HepG2 (cell line): ENCODE data around the gene FCHO1. TPM values are rescaled to one million over a fixed set of nuclear protein-coding genes. Genes with fewer than 3 reads are reported as not detected.

Experiments used
- ATAC-seq: fragments of 200-7000 bp; cut with Tn5 transposase; 3 replicates; pipeline ENCODE4 v1.9.1; 2020; ENCODE audit warnings: mild to moderate bottlenecking, moderate library complexity
- BruUV-seq: library from RNA; stranded (reverse); fragments of 400-500 nt; replicated peaks from 2 replicates; lab custom pipeline; 2021; lab: Mats Ljungman, UMichigan
- CTCF ChIA-PET: fragments of 300-600 bp; formaldehyde crosslinking; extraction: SDS; loops from one replicate; lab custom pipeline; 2021; ENCODE audit warnings: low total read pairs, inconsistent platforms, low intra/inter-chr PET ratio; lab: Yijun Ruan, JAX
- POLR2A ChIA-PET: fragments of 350-600 bp; sonication (Branson Sonifier 250); formaldehyde crosslinking; loops from one replicate; lab custom pipeline; 2020; ENCODE audit warnings: antibody characterized with exemption, inconsistent platforms; lab: Yijun Ruan, JAX
- DNase-seq: peaks from one replicate; pipeline ENCODE4 v3.0.0-alpha.2; 2015; ENCODE audit warnings: low spot score
- FAIRE-seq: peaks from 3 replicates; lab custom pipeline; 2011; peaks lifted over from hg19 to GRCh38; lab: Jason Lieb, UNC
- H2AFZ ChIP-seq: one replicate; pipeline ENCODE4 v1.6.1; 2011; ENCODE audit warnings: low read length, inconsistent platforms
- H3K27ac ChIP-seq: fragments of 300-600 bp; 3 replicates; pipeline ENCODE4 v1.8.0; 2011; ENCODE audit warnings: mixed run types, mild to moderate bottlenecking, mixed read lengths, low read length, inconsistent platforms; ENCODE audit not compliant: insufficient read depth; ENCODE audit errors: extremely low read length
- H3K27me3 ChIP-seq, 2 experiments: fragments of 200-600 bp in 1 of 2; 2 replicates in 1 of 2; 3 replicates in 1 of 2; pipeline versions ENCODE4 v1.6.0 to v1.8.0; 2011; ENCODE audit warnings: low read length in 2 of 2, mild to moderate bottlenecking in 2 of 2, moderate library complexity in 2 of 2, inconsistent platforms in 1 of 2; ENCODE audit not compliant: insufficient read depth in 2 of 2, control insufficient read depth in 1 of 2
- H3K36me3 ChIP-seq, 2 experiments: fragments of 200-600 bp in 1 of 2; replicated peaks in 1 of 2; 2 replicates in 1 of 2; 3 replicates in 1 of 2; pipeline versions ENCODE4 v1.5.1 to v1.8.0; 2011; ENCODE audit warnings: low read length in 2 of 2, inconsistent platforms in 1 of 2; ENCODE audit not compliant: insufficient read depth in 2 of 2, control insufficient read depth in 1 of 2
- H3K4me1 ChIP-seq: 2 replicates; pipeline ENCODE4 v1.5.1; 2012; ENCODE audit warnings: low read length, inconsistent platforms; ENCODE audit not compliant: insufficient read depth
- H3K4me2 ChIP-seq: 2 replicates; pipeline ENCODE4 v1.6.0; 2011; ENCODE audit warnings: low read depth, low read length, inconsistent platforms
- H3K4me3 ChIP-seq, 3 experiments: fragments of 200-600 bp in 1 of 3; sonication (generic), shearing (Covaris generic) in 1 of 3; replicated peaks in 1 of 3; 2 replicates each; pipeline ENCODE4 v1.5.1; 2011 to 2016; ENCODE audit warnings: low read length in 3 of 3, inconsistent platforms in 2 of 3, low read depth in 2 of 3, mild to moderate bottlenecking in 2 of 3, control low read depth in 1 of 3, mixed read lengths in 1 of 3; ENCODE audit not compliant: insufficient read depth in 1 of 3
- H3K79me2 ChIP-seq: one replicate; pipeline ENCODE4 v1.6.1; 2011; ENCODE audit warnings: low read length, inconsistent platforms; ENCODE audit not compliant: insufficient read depth
- H3K9ac ChIP-seq: 2 replicates; pipeline ENCODE4 v1.6.0; 2011; ENCODE audit warnings: mild to moderate bottlenecking, low read depth, low read length, inconsistent platforms; ENCODE audit not compliant: insufficient read depth
- H3K9me3 ChIP-seq: 2 replicates; pipeline ENCODE4 v1.5.1; 2012; ENCODE audit warnings: mild to moderate bottlenecking, low read length
- H4K20me1 ChIP-seq: 2 replicates; pipeline ENCODE4 v1.6.0; 2011; ENCODE audit warnings: inconsistent platforms, mild to moderate bottlenecking, low read length, moderate library complexity; ENCODE audit not compliant: insufficient read depth
- ATF4 ChIP-seq, 2 experiments: fragments of 450-650 bp in 1 of 2; sonication (generic) in 1 of 2; formaldehyde crosslinking; IDR thresholded peaks; 2 replicates each; pipeline versions ENCODE4 v1.5.0 to v1.8.0; 2020 to 2022; ENCODE audit warnings: mild to moderate bottlenecking in 1 of 2, missing genetic modification reagents in 1 of 2
- ATF5 ChIP-seq: sonication (generic); formaldehyde crosslinking; IDR thresholded peaks from 2 replicates; pipeline ENCODE4 v1.4.0; 2020; ENCODE audit warnings: mild to moderate bottlenecking, low read depth, missing genetic modification reagents
- FOXA1 ChIP-seq, 2 experiments: fragments of 450-650 bp in 1 of 2; sonication (generic) in 1 of 2; formaldehyde crosslinking in 1 of 2; IDR thresholded peaks; 2 replicates each; pipeline versions ENCODE4 v1.4.0 to v1.6.1; 2016 to 2020; ENCODE audit warnings: missing genetic modification reagents in 1 of 2
- ISX ChIP-seq: sonication (generic); formaldehyde crosslinking; conservative IDR thresholded peaks from 2 replicates; pipeline ENCODE4 v1.5.0; 2020; ENCODE audit warnings: missing genetic modification reagents
- MXD1 ChIP-seq: sonication (generic); formaldehyde crosslinking; IDR thresholded peaks from 2 replicates; pipeline ENCODE4 v1.4.0; 2020; ENCODE audit warnings: mild to moderate bottlenecking, missing genetic modification reagents
- RFX3 ChIP-seq: IDR thresholded peaks from 2 replicates; pipeline ENCODE4 v1.6.1; 2016; ENCODE audit warnings: missing biosample characterization, missing genetic modification reagents
- ZNF12 ChIP-seq: sonication (generic); formaldehyde crosslinking; IDR thresholded peaks from 2 replicates; pipeline ENCODE4 v1.5.0; 2020; ENCODE audit warnings: missing genetic modification reagents
- ZNF598 ChIP-seq: sonication (generic); formaldehyde crosslinking; IDR thresholded peaks from 2 replicates; pipeline ENCODE4 v1.5.1; 2020; ENCODE audit warnings: mild to moderate bottlenecking, missing genetic modification reagents, borderline replicate concordance
- ZNF740 ChIP-seq: sonication (generic); formaldehyde crosslinking; IDR thresholded peaks from 2 replicates; pipeline ENCODE4 v1.4.0; 2020; ENCODE audit warnings: missing genetic modification reagents
- ZNF800 ChIP-seq: sonication (generic); formaldehyde crosslinking; IDR thresholded peaks from 2 replicates; pipeline ENCODE4 v1.4.0; 2020; ENCODE audit warnings: missing genetic modification reagents
- WGBS: methylation state at CpG from one replicate; pipeline ENCODE4 v1.1.6; 2017; ENCODE audit warnings: low lambda C conversion rate; 5-methylcytosine and 5-hydroxymethylcytosine counted together
- in situ Hi-C: cut with HindIII; loops from 2 replicates; pipeline ENCODE4 v1.10.0; 2017; ENCODE audit warnings: low pct_unique_long_range_greater_than_20kb; ENCODE audit not compliant: extremely low pct_ligation_motif_present
- intact Hi-C: fragments of 100-400 bp; cut with micrococcal nuclease; formaldehyde crosslinking; loops from one replicate; pipeline ENCODE4 v1.10.0; 2022; ENCODE audit not compliant: unreplicated experiment
- polyA plus RNA-seq, 8 experiments: library from polyadenylated mRNA; depleted of rRNA in 3 of 8; stranded (reverse) in 7 of 8; unstranded in 1 of 8; fragments of >200 nt; fragmentation: Illumina TruSeq in 4 of 8; extraction: Trizol in 4 of 8; gene quantifications; 2 replicates each; pipeline versions ENCODE4 v1.2.1 to v1.2.3, GENCODE V29; 2011 to 2016; ENCODE audit warnings: low read depth in 4 of 8, missing spikeins in 1 of 8, mixed read lengths in 1 of 8; ENCODE audit not compliant: insufficient read depth in 1 of 8
- total RNA-seq, 5 experiments: library from RNA; depleted of rRNA; stranded (reverse); fragments of >200 nt; fragmentation: Illumina TruSeq; extraction: Trizol; gene quantifications; 2 replicates each; pipeline ENCODE4 v1.2.3, GENCODE V29; 2016; ENCODE audit warnings: low read depth in 1 of 5

FCHO1 gene
- total and polyA plus RNA-seq, 2 of the 13 experiments (the other 11 are each of a cell fraction or from before 2014, with no cell fraction given), result 1.3 to 3.1 TPM

GRCh38 chr19:17806945-17807344, 55.7 kb downstream of the FCHO1 start:
- intact Hi-C loops, result no loop called here
- peaks cover 0 to 2% of the 10 kb centered on the region in 2 experiments; a peak in 2 of 5 replicates for H3K36me3 ChIP-seq
- ATAC-seq (no peak), FAIRE-seq (no peak), DNase-seq (no peak)
- H3K79me2 ChIP-seq, result no peaks in the 10 kb centered on the region
- WGBS, result 92% methylated on average over 2 of the region's 3 CpGs
- no peaks in the 10 kb centered on the region for H3K4me1 ChIP-seq
- H2AFZ ChIP-seq, result no peak overlapping the region
- H3K4me2 ChIP-seq, result no peak overlapping the region
- H3K9me3 ChIP-seq, result no peaks in the 10 kb centered on the region
- no peaks in the 10 kb centered on the region for H3K27me3 ChIP-seq
- no TSS peak for BruUV-seq
- CTCF ChIA-PET, result no interaction called here
- H3K27ac ChIP-seq, result no peak overlapping the region
- in situ Hi-C loops, result no loop called here
- H3K4me3 ChIP-seq, result no peak overlapping the region
- POLR2A ChIA-PET, result no interaction called here
- TF ChIP-seq ATF4 (CRISPR knock-in tag; IDR thresholded peaks at IDR 0.05) (no peak), ZNF12 (CRISPR knock-in tag) (no peak), RFX3 (CRISPR knock-in tag) (no peak), ZNF598 (CRISPR knock-in tag) (no peak), ATF5 (CRISPR knock-in tag) (no peak)
- H4K20me1 ChIP-seq, result no peaks in the 10 kb centered on the region
- no peak overlapping the region for H3K9ac ChIP-seq

- POLR2A ChIA-PET, result no interaction called here
- FAIRE-seq, result no peak
- TF ChIP-seq ZNF740 (CRISPR knock-in tag) (no peak), MXD1 (CRISPR knock-in tag) (no peak), ISX (CRISPR knock-in tag) (no peak), FOXA1 (IDR thresholded peaks at IDR 0.05) (no peak), FOXA1 (CRISPR knock-in tag; IDR thresholded peaks at IDR 0.05) (no peak), ZNF800 (CRISPR knock-in tag) (no peak)
Observed at GRCh38 chr19:17807731-17808316, 56.5 kb downstream of the FCHO1 start.

More at GRCh38 chr19:17807731-17808316, 56.5 kb downstream of the FCHO1 start:
- no peaks in the 10 kb centered on the region for H3K27me3 ChIP-seq
- 99% methylated on average over 31 of the region's 38 CpGs for WGBS
- ATAC-seq, result no peak
- CTCF ChIA-PET, result no interaction called here
- no peak overlapping the region for H3K27ac ChIP-seq
- intact Hi-C loops, result no loop called here
- no peak overlapping the region for H2AFZ ChIP-seq
- no peak for DNase-seq
- H3K9me3 ChIP-seq, result no peaks in the 10 kb centered on the region
- peaks cover 0 to 2% of the 10 kb centered on the region in 2 experiments; a peak in 2 of 5 replicates for H3K36me3 ChIP-seq
- no peak overlapping the region for H3K4me2 ChIP-seq
- in situ Hi-C loops, result no loop called here
- no peak overlapping the region for H3K4me3 ChIP-seq
- no TSS peak for BruUV-seq
- H3K9ac ChIP-seq, result no peak overlapping the region
- H3K4me1 ChIP-seq, result no peaks in the 10 kb centered on the region
- no peaks in the 10 kb centered on the region for H3K79me2 ChIP-seq
- H4K20me1 ChIP-seq, result no peaks in the 10 kb centered on the region
